Kidney (tissue), 14 donors: ENCODE results near the gene CDH13. TPM values are rescaled to one million over a fixed set of nuclear protein-coding genes. Genes with fewer than 3 reads are reported as not detected.

Experiments used
- DNase-seq, 5 donors: peaks; one replicate each; pipeline ENCODE4 v3.0.0-alpha.2; 2013 to 2020
- FAIRE-seq: peaks from 2 replicates; lab custom pipeline; 2012; peaks lifted over from hg19 to GRCh38; lab: Jason Lieb, UNC
- H3K27ac ChIP-seq, 2 donors: one replicate each; pipeline ENCODE4 v1.7.0; 2013; ENCODE audit warnings: low read depth in 2 of 2, low read length in 2 of 2, inconsistent platforms in 1 of 2
- H3K27me3 ChIP-seq: one replicate; pipeline ENCODE4 v1.7.1; 2013; ENCODE audit warnings: low read length, inconsistent platforms; ENCODE audit not compliant: control insufficient read depth, insufficient read depth
- H3K36me3 ChIP-seq, 3 donors: one replicate each; pipeline versions ENCODE4 v1.7.0 to v1.7.1; 2013; ENCODE audit warnings: low read length in 3 of 3, control low read depth in 1 of 3, inconsistent platforms in 1 of 3; ENCODE audit not compliant: insufficient read depth in 3 of 3, control insufficient read depth in 2 of 3
- H3K4me1 ChIP-seq, 3 donors: one replicate each; pipeline versions ENCODE4 v1.7.0 to v1.7.1; 2013; ENCODE audit warnings: low read length in 3 of 3, inconsistent platforms in 1 of 3, low read depth in 1 of 3; ENCODE audit not compliant: control insufficient read depth in 2 of 3, insufficient read depth in 2 of 3
- H3K4me3 ChIP-seq, 3 donors: one replicate each; pipeline versions ENCODE4 v1.7.0 to v1.8.1; 2013; ENCODE audit warnings: low read length in 3 of 3, control low read depth in 1 of 3, inconsistent platforms in 1 of 3
- H3K9ac ChIP-seq, 3 donors: one replicate each; pipeline versions ENCODE4 v1.7.0 to v1.7.1; 2013; ENCODE audit warnings: low read length in 3 of 3, control low read depth in 1 of 3, inconsistent platforms in 1 of 3
- H3K9me3 ChIP-seq, 3 donors: one replicate each; pipeline versions ENCODE4 v1.7.0 to v1.7.1; 2013; ENCODE audit warnings: low read length in 3 of 3, control low read depth in 1 of 3, inconsistent platforms in 1 of 3; ENCODE audit not compliant: control insufficient read depth in 2 of 3, insufficient read depth in 1 of 3
- intact Hi-C: fragments of 100-400 bp; cut with DNase I; formaldehyde crosslinking; loops from one replicate; pipeline ENCODE4 v1.11.1; 2022
- polyA plus RNA-seq: library from polyadenylated mRNA; stranded (reverse); fragments of 350-450 nt; fragmentation: Illumina TruSeq; extraction: RNeasy Lipid Tissue Mini Kit (QIAGEN cat#74804); gene quantifications from one replicate; pipeline ENCODE4 v1.2.3, GENCODE V29; 2014; ENCODE audit warnings: low read depth, low replicate concordance; ENCODE audit not compliant: insufficient read depth
- total RNA-seq: library from RNA; stranded (reverse); fragmentation: NEBNext Ultra II Directional; extraction: Animal tissue kit (Norgen Biotek cat#: 25700); gene quantifications from one replicate; pipeline ENCODE4 v1.2.1, GENCODE V29; 2021
- TF ChIP-seq, protein P1 (sequence below): IDR thresholded peaks from 3 replicates; pipeline ENCODE4 v1.5.1; 2012; ENCODE audit warnings: mild to moderate bottlenecking, moderate library complexity, borderline replicate concordance; ENCODE audit not compliant: insufficient read depth; ENCODE audit errors: extremely low read depth
- donor health status: control.
- donor health status: control.
- donor health status: control.
- donor health status: control.
- donor health status: control.
- donor health status: DM: yes; HTN: yes; CAD: no.
- donor health status: Normal renal cell carcinoma (clear cell type).

CDH13 gene
- total and polyA plus RNA-seq, 2 donors from 2014 or later = 4.8 to 13.8 TPM

DNA sequence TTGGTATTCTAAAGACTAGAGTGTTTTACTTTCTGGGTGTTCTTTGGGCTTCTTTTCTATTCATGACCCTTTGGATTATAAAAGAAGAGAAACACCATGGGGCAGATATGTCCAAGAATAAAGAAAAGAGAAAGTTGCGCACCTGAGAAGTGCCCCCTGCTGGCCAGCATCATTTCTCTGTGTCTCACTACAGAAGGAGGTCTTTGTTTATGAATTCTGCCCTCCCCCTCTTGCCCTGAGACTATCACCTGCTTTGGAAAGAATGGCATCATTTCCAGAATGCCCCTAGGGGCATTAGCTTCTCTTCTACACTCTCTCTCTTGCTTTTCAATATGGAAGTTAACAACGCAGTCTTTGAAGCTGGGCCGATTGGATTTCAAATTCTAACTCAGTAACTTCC lies 45.0 kb downstream of the CDH13 start:
- no peak overlapping the region for H3K9ac ChIP-seq
- H3K27me3 ChIP-seq = no peaks in the 10 kb centered on the region
- no peak overlapping the region for H3K4me3 ChIP-seq
- TF ChIP-seq, protein P1, sequence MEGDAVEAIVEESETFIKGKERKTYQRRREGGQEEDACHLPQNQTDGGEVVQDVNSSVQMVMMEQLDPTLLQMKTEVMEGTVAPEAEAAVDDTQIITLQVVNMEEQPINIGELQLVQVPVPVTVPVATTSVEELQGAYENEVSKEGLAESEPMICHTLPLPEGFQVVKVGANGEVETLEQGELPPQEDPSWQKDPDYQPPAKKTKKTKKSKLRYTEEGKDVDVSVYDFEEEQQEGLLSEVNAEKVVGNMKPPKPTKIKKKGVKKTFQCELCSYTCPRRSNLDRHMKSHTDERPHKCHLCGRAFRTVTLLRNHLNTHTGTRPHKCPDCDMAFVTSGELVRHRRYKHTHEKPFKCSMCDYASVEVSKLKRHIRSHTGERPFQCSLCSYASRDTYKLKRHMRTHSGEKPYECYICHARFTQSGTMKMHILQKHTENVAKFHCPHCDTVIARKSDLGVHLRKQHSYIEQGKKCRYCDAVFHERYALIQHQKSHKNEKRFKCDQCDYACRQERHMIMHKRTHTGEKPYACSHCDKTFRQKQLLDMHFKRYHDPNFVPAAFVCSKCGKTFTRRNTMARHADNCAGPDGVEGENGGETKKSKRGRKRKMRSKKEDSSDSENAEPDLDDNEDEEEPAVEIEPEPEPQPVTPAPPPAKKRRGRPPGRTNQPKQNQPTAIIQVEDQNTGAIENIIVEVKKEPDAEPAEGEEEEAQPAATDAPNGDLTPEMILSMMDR = peak; percentile 11
- FAIRE-seq = no peak
- no peaks in the 10 kb centered on the region for H3K36me3 ChIP-seq
- no peak overlapping the region for H3K27ac ChIP-seq
- intact Hi-C loops = no loop called here
- no peaks in the 10 kb centered on the region for H3K9me3 ChIP-seq
- H3K4me1 ChIP-seq = no peaks in the 10 kb centered on the region
- DNase-seq = no peak

DNA sequence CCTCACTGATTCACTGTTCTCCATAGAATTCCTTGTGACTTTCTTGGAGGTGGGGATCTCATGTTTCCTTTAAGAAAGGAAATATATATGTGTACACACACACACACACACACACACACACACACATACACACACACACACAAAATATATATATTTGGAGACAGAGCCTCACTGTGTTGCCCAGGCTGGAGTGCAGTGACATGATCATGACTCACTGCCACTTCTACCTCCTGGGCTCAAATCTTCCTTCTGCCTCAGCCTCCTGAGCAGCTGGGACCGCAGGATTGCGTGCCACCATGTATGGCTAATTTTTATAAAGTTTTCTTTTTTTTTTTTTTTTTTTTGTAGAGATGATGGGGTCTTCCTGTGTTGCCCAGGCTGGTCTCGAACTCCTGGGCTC lies 45.9 kb downstream of the CDH13 start:
- Histone ChIP-seq H3K9me3 (no peaks in the 10 kb centered on the region), H3K4me1 (no peaks in the 10 kb centered on the region), H3K9ac (no peak overlapping the region), H3K36me3 (no peaks in the 10 kb centered on the region), H3K27ac (no peak overlapping the region), H3K27me3 (no peaks in the 10 kb centered on the region), H3K4me3 (no peak overlapping the region)
- FAIRE-seq = no peak
- TF ChIP-seq, protein P1 = no peak
- no peak for DNase-seq
- intact Hi-C loops = no loop called here

DNA sequence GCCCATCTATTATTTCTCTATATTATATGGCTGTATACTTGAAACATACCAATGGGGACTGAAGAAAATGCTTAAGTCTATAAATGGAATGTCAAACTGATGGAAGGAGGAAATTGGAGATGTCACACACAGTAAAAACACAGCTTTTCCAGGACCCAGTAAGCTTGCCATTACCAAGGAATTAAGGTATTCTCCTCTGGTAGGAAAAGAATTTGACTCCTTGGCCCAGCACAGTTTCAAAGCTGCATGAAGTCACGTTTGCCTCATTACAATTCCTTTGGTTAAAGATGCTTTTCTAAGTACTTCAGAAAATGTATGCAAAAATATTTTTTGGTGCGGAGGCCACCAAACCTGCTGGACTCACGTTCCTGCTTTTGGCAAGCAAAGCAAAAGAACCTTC lies 48.5 kb downstream of the CDH13 start:
- no peaks in the 10 kb centered on the region for H3K36me3 ChIP-seq
- no peaks in the 10 kb centered on the region for H3K9me3 ChIP-seq
- TF ChIP-seq, protein P1 = no peak
- DNase-seq = no peak
- no peak overlapping the region for H3K9ac ChIP-seq
- H3K27ac ChIP-seq = no peak overlapping the region
- no peaks in the 10 kb centered on the region for H3K4me1 ChIP-seq
- intact Hi-C loops = no loop called here
- FAIRE-seq = no peak
- no peaks in the 10 kb centered on the region for H3K27me3 ChIP-seq
- H3K4me3 ChIP-seq = no peak overlapping the region

DNA sequence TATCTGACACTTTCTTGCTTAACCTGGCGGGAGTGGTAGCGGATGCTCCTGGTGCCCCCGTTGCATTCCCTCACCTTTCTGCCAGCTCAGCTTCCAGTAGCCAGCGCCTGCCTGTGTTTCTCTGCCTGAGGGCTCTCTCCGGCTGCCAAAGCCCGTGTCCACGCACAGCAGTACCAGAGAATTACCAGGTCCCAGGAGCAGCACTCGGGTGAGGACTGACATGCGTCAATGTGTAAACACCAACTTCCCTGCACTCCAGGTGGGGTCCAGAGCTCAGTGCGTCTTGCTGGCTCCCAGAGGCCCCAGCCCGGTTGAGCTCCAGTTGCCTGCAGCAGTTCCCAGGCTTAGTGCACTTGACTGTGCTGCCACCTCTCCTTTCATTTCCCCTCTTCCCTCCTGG lies 54.8 kb downstream of the CDH13 start:
- FAIRE-seq (no peak), DNase-seq (peak in 1 of 5 donors; percentile 7)
- Histone ChIP-seq H3K27me3 (no peaks in the 10 kb centered on the region), H3K9me3 (no peaks in the 10 kb centered on the region), H3K36me3 (no peaks in the 10 kb centered on the region), H3K27ac (no peak overlapping the region), H3K9ac (no peak overlapping the region), H3K4me1 (no peaks in the 10 kb centered on the region), H3K4me3 (no peak overlapping the region)
- TF ChIP-seq, protein P1 = no peak
- intact Hi-C loops = no loop called here
